NCI-H2196 (cell line): ENCODE data around the gene SET.
"Not testable (repeated sequence)": the region's sequence is repeated elsewhere in the genome, so short reads cannot be mapped to it uniquely, and the experiment has no call there.

Experiments used
- DNase-seq: peaks from one replicate; lab custom pipeline; 2025; ENCODE audit not compliant: unreplicated experiment; lab: John Stamatoyannopoulos, UW

SET gene, protein sequence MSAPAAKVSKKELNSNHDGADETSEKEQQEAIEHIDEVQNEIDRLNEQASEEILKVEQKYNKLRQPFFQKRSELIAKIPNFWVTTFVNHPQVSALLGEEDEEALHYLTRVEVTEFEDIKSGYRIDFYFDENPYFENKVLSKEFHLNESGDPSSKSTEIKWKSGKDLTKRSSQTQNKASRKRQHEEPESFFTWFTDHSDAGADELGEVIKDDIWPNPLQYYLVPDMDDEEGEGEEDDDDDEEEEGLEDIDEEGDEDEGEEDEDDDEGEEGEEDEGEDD

DNA sequence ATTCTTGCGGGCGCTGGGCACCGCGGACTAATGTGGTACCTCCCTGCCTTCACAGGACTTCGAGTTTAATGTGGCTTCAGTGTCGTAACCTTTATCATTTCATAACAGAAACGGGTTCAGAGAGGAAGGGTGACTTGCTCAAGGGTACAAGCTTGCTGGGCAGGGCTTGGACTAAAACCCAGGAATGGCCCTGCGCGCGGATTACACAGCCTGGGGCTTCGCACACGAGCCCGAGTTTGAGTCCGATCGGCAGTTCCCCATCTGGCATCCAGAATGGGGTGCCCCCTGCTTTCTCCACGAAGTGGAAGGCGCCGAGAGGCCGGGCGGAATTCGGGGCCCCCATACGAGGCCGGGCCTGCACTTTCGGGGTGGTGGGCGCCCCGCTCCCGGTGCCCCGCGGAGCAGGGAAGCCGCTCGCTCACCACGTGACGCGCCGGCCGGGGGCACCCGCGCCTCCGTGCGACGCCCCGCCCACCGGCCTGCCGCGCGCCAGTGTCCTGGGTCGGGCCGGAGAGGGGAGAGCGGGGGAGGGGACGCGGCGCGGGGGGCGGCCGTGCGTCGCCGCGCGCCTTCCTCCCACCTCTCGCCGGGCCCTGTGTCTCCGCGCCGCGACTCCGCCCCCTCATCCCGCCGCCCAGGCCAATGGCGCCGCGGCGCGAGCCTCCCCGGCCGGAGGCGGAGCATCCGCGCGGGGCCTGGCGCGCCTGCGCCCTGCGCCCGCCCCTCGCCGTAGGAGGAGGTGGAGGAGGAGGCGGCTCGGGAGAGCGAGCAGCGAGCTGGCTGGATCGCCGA lies at the start of gene SET:
Gene SET, plus strand, starts transcription at position 722 of the 792 bp plus-strand sequence. CDS start 361 bp downstream, outside the sequence.
- DNase-seq: peak; percentile 96

DNA sequence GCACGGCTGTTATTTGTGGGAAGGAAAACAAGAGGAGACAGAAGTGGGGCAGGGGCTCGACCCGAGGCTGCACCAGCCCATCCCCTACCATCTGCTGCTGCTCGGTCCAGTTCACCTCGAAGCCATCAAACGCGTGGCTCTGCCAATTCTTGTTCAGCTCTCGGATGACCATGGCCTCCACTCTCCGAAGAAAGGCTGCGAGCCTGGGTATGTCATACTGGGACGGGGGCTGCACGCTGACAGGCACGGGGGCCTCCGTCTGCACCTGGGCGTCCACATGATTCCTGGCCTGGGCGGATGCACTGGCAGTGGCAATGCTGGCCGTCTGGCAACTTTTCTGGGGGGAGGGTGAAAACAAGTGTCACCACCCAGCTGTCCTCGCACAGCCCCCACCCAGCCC lies 48.4 kb upstream of the SET start:
- DNase-seq: no peak

DNA sequence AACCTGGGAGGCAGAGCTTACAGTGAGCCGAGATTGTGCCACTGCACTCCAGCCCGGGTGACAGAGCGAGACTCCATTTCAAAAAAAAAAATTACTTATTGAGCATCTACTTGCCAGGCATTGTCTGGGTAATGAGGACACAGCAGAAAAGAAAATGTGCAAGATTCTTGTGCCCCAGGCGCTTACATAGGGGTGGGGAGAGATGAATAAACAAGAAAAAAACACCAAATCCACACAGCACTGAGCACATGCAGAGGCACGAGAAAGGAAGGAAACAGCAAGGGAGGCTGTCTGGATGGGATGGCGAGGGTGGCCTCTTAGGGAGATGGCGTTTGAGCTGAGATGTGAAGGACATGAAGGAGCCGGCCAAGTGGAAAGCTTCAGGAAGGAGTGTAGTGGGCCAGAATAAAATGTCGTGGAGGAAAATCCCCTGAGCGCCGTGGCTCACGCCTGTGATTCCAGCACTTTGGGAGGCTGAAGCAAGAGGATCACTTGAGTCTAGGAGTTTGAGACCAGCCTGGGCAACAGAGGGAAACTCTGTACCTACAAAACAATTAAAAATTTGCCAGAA lies 46.3 kb upstream of the SET start:
- no peak for DNase-seq

DNA sequence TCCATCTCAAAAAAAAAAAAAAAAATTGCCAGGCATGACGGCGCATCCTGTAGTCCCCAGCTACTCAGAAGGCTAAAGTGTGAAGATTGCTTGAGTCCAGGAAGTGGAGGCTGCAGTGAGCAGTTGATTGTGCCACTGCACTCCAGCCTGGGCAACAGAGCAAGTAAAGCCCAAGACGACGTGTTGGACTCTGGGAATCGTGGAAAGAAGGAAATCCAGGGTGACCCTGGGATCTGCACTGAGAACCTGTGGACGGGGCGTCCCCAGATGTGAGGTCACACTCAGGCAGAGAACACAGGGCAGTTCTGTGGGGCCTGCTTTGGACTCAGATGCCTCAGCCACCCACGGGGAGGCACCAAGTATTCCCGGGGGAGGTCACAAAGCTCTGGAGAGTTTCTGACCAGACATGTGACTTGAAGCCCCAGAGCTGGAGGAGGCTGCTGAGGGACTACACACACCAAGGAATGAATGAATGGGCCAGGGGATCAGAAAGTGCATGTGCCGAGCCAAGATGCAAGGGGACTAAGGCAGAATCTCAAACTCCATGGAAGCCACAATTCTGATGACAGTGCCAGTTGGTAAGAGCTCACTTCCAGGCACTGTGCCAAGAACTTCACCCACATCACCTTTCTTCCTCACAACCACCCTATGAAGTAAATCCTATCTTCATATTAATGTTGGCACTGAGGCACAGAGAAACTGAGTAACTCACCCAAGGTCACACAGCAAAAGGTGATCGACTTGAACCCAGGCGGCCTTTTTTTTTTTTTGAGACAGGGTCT lies 45.3 kb upstream of the SET start:
- peak; percentile 29 for DNase-seq

DNA sequence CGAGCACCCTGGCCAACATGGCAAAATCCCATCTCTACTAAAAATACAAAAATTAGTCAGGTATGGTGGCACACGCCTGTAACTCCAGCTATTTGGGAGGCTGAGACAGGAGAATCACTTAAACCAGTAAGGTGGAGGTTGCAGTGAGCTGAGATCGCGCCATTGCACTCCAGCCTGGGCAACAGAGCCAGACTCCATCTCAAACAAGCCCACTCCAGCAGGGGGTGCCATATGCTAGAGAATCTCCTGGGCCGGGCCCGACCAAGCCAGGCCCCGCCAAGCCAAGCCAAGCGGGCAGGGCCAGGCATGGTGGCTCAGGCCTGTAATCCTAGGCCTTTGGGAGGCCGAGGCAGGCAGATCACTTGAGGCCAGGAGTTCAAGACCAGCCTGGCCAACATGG lies 40.8 kb upstream of the SET start:
- DNase-seq: not testable (repeated sequence)

- no peak for DNase-seq
Measured at GRCh38 chr9:128651798-128652197, 37.2 kb upstream of the SET start.

GRCh38 chr9:128653908-128654307 lies 35.1 kb upstream of the SET start:
- DNase-seq: no peak

DNA sequence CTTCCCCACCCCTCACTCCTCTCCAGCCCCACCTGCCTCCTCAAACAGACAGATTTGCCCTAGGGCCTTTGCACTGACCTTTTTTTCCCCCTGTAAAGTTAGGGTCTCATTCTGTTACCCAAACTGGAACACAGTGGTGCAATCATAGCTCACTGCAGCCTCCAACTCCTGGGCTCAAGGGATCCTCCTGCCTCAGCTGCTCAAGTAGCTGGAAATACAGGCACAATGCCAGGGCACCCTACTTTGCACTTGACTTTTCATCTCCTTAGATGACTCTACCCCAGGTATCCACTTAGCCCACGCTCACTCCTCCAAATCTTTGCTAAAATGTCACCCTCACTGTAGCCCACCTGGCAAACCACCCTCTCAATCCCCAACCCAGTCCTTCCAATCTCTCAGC lies 34.5 kb upstream of the SET start:
- DNase-seq: no peak

DNA sequence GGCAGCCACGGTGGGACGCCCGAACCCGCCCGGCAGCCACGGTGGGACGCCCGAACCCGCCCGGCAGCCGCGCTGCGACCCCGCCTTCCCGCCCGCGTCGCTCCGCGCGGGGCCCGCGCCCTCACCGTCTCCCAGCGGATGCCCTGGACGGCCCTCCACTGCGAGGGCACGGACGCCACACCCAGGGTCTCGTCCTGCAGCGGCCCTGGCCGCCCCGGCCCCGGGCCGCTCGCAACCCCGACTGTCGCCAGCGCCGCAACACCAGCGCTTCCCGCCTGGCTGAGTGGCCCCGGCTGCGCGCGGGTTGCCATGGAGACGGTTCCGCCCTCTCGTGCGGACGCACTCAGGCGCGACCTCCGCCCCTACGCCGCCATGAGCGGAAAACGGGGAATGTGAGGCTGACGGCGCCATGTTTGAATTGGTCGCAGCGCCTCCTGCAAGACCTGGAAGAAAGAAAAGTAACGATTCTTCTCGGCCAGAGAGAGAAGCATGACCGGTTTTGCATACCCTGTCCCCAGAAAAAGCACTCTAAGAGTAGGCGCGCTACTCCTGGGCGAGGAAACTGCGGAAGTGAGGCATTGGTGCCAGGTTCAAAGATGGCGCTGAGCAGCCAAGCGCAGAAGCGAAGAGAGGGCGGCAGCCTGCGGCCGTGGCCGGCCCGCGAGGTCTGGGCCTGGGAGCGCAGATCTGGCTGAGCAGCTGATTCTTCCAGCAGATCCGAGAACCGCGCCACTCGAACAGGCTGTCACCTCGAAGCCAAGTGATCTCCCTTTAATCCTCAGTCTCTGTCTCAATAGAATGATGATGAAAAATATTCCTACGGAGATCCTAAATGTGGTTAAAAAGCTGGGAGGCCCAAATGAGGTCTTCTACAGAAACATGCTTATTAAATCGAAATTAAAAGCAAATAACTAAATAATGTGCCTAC lies 32.3 kb upstream of the SET start, which contains the start of gene DYNC2I2:
Gene DYNC2I2, minus strand, starts transcription at position 432 of the 928 bp plus-strand sequence. Its CDS starts 121 bp downstream, at position 311.
- DNase-seq: peak; percentile 92

- no peak for DNase-seq
Measured at GRCh38 chr9:128657344-128657704, 31.7 kb upstream of the SET start.

GRCh38 chr9:128657796-128658195 lies 31.2 kb upstream of the SET start:
- no peak for DNase-seq

DNA sequence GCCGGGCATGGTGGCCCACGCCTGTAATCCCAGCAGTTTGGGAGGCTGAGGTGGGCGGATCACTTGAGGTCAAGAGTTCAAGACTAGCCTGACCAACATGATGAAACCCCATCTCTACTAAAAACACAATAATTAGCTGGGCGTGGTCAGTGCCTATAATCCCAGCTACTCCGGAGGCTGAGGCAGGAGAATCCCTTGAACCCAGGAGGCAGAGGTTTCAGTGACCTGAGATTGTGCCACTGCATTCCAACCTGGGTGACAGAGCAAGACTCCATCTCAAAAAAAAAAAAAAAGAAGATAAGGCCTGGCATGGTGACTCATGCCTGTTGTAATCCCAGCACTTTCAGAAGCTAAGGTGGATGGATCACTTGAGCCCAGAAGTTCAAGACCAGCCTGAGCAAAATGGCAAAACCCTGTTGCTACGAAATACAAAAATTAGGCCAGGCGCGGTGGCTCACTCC lies 22.5 kb upstream of the SET start:
- not testable (repeated sequence) for DNase-seq

DNA sequence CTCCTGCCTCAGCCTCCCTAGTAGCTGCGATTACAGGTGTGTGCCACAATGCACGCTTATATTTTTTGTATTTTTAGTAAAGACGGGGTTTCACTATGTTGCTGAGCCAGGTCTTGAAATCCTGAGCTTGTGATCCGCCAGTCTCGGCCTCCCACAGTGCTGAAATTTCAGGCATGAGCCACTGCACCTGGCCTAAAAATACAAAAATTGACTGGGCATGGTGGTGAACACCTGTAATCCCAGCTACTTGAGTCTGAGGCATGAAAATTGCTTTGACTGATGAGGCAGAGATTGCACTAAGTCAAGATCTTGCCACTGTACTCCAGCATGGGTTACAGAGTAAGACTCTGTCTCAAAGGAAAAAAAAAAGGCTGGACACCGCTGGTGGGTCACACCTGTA lies 19.2 kb upstream of the SET start:
- DNase-seq: no peak

DNA sequence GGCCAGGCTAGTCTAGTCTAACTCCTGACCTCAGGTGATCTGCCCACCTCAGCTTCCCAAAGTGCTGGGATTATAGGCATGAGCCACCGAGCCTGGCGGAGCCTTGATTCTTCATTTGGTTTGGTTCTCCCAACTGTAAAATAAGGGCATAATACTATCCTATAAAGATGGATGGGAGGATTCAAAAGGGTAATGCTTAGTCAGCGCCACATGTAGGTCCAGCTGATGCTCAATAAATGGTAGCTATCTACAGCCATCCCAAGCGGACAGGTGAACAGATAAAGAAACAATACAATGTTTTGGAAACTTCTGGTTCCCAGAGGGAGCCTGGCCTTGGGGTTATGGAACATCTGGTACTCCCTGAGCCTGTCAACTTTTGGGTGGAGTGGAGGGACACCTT lies 13.6 kb upstream of the SET start:
- DNase-seq: no peak

DNA sequence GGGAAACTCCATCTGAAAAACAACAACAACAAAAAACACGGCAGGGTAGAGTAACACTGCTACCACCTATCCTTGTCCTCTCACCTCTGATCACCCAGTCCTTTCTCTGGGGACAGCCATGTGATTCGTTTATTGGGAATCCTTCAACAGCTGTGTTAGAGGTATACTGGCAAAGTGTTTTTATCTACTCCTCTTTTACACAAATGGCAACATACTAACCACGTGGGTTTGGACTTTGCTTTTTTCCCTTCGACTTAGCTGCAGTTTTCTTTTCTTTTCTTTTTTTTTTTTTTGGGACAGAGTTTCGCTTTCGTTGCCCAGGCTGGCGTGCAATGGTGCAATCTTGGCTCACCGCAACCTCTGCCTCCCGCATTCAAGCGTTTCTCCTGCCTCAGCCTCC lies 11.2 kb upstream of the SET start:
- DNase-seq: no peak

- no peak for DNase-seq
Measured at GRCh38 chr9:128683340-128684064, 5.5 kb upstream of the SET start.

- no peak for DNase-seq
Measured at GRCh38 chr9:128684065-128684324, 5.0 kb upstream of the SET start.

GRCh38 chr9:128684325-128685199 lies 4.5 kb upstream of the SET start:
- DNase-seq: peak; percentile 79
